ENCODE results near the gene MTUS2.
"Not testable (repeated sequence)": the region's sequence is repeated elsewhere in the genome, so short reads cannot be mapped to it uniquely, and the experiment has no call there.

The MTUS2 gene

GRCh38 chr13:28958441-28958840 is 138.3 kb downstream of the MTUS2 start:
- DNase-seq (ENCODE audit: low spot score): no peak

GRCh38 chr13:28964052-28964451 is 143.9 kb downstream of the MTUS2 start:
- no peak for DNase-seq (ENCODE audit: low spot score)

- no peak for DNase-seq (ENCODE audit: low spot score)
Measured at GRCh38 chr13:28964803-28965202, 144.7 kb downstream of the MTUS2 start.

GRCh38 chr13:28967029-28967915 is 147.1 kb downstream of the MTUS2 start:
- no peak for DNase-seq (ENCODE audit: low spot score)

GRCh38 chr13:28976195-28976594 is 156.1 kb downstream of the MTUS2 start:
- DNase-seq (ENCODE audit: low spot score): no peak

GRCh38 chr13:28976636-28977035 is 156.5 kb downstream of the MTUS2 start:
- no peak for DNase-seq (ENCODE audit: low spot score)

- no peak for DNase-seq (ENCODE audit: low spot score)
Measured at GRCh38 chr13:28978574-28978973, 158.4 kb downstream of the MTUS2 start.

DNA sequence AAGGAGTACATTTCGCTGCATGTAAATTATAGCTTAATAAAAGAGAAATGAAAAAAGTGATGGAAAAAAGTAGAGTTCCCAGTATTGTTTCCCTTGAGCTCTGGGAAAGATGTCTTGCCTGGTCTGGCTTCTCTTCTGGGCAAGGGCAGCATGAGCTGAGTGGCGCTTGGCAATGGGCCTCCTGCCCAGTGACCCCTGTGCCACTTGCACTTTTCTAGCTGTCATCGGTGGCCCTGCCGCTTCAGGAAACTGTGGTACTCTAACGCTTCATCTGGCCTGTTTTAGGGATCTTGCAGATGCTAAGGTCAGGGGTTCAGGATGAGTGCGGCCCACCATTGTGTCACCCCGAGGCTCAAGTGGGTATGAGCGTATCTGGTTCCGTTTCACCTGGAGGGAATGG is 161.4 kb downstream of the MTUS2 start:
- DNase-seq (ENCODE audit: low spot score): no peak

DNA sequence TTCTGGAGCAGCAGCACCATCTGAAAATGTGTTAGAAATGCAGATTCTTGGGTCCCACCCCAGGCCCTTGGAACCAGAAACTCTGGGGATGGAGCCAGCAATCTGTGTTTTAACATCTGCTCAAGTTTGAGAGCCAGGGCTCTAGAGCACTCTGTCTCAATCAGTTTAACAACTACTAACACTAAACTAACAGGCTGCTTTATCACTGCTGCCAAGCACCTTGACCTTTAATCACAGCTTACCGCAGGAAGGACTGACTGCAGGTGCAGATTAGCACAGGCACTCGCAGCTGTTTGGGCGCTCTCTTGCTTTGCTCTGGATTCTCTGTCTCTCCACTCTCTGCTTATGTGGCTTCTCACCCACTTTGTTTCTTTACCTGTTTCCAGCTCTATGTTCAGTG is 163.5 kb downstream of the MTUS2 start:
- DNase-seq (ENCODE audit: low spot score): no peak

DNA sequence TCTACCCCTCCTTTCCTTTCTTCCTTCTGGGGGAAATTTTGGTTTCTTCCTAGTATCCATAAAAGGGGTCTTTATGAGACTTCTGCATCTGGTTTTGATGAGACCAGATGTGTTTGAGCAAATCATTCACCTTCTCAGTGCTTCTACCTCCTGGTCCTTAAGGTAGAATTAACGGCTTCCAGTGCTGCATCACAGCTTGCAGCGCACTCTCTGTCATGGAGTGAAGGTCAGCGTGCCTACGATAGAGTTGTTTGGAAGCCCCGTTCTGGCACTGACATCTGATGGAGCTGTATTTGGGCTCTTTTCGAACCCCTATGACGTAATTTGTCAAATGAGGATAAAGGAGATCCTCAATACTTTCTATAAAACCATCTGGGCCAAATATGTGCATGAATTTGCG is 164.2 kb downstream of the MTUS2 start:
- DNase-seq (ENCODE audit: low spot score): no peak

GRCh38 chr13:28984825-28985224 is 164.7 kb downstream of the MTUS2 start:
- DNase-seq (ENCODE audit: low spot score): no peak

DNA sequence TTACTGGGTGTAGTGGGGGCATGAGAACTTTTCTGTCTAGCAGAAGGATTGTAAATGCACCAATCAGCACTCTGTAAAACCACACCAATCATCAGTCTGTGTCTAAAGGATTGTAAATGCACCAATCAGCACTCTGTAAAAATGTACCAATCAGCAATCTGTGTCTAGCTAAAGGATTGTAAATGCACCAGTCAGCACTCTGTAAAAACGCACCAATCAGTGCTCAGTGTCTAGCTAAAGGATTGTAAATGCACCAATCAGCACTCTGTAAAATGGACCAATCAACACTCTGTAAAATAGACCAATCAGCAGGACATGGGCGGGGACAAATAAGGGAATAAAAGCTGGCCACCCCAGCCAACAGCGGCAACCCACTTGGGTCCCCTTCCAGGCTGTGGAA is 170.2 kb downstream of the MTUS2 start:
- not testable (repeated sequence) for DNase-seq (ENCODE audit: low spot score)

GRCh38 chr13:28991764-28992163 is 171.6 kb downstream of the MTUS2 start:
- DNase-seq (ENCODE audit: low spot score): no peak

GRCh38 chr13:29000826-29001225 is 180.7 kb downstream of the MTUS2 start:
- DNase-seq (ENCODE audit: low spot score): no peak

GRCh38 chr13:29005035-29005762 is 185.1 kb downstream of the MTUS2 start:
- no peak for DNase-seq (ENCODE audit: low spot score)

DNA sequence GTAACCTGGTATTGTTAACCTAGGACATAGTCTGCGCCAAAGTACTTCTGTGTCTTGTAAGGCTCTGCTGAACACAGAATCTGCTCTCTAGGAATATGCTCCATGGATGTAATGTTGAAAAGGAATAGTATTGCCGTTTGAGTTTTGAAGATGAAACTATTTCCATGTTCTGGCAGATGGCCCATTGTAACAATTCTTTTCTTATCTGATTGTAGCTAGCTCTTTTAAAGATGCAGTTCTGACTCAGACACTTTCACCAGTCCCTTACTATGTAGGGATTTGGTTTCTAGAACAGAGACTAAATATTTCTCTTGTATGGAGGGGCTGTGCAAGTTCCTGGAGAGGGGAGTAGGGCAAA is 185.6 kb downstream of the MTUS2 start:
- DNase-seq (ENCODE audit: low spot score): no peak

DNA sequence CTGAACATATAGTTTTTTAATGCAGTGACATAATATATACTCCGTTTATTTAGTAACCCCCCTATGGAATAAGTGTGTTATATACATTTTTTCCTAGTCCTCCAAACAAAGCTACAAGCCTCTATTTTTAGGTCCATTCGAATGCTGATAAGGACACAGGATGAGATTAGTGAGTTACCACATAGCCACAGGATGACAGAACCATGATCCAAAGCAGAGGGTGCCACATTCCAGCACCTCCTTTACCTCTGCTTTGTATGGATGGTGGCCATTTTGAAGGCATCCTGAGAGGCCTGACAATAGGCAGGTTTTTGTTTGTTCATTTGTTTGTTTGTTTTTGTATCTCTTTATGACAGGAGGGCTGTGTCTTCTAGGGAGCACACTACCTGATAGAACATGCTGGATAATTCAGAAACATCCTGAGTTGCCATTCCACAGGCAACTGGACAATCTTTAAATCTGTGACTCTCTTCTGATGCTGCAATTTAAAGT is 186.3 kb downstream of the MTUS2 start:
- DNase-seq (ENCODE audit: low spot score): no peak

GRCh38 chr13:29008296-29008695 is 188.2 kb downstream of the MTUS2 start:
- no peak for DNase-seq (ENCODE audit: low spot score)

GRCh38 chr13:29020314-29020713 is 200.2 kb downstream of the MTUS2 start:
- no peak for DNase-seq (ENCODE audit: low spot score)

DNA sequence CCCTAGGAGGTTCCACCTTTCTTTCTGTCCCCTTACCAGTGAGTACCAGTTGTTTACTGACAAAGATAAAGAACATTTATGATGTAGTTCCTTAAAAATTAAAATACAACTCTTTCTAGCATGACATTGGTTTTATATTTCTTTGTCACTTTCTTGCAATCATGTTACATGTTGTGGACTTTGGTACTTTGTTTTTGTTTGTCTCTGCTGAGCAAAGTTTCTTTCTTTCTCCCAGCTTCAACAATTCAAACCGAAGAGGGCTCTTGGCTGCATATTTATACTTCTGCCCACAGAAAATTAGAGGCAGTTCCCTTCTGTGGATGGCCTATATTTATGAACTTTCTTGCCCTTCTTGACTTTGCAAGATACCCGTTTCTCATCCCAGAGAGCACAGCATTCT is 201.2 kb downstream of the MTUS2 start:
- no peak for DNase-seq (ENCODE audit: low spot score)

- no peak for DNase-seq (ENCODE audit: low spot score)
Measured at GRCh38 chr13:29021717-29022116, 201.6 kb downstream of the MTUS2 start.

DNA sequence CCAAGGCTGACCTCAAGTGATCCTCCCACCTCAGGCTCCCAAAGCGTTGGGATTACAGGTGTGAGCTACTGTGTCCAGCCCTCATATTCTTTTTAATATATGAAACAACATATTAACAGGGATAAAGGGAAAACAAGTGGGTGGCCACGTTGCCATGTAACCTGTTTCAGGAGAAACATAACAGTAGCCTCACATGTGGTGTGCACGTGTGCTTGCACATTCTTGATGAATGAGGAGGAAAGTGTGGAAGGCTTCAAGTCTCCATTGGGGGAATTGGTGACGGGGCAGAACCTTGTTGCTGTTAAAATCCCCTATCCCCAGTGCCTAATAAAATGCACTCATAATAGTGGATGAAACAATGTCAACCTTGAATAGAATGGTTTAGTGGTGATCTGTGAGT is 202.3 kb downstream of the MTUS2 start:
- DNase-seq (ENCODE audit: low spot score): no peak

DNA sequence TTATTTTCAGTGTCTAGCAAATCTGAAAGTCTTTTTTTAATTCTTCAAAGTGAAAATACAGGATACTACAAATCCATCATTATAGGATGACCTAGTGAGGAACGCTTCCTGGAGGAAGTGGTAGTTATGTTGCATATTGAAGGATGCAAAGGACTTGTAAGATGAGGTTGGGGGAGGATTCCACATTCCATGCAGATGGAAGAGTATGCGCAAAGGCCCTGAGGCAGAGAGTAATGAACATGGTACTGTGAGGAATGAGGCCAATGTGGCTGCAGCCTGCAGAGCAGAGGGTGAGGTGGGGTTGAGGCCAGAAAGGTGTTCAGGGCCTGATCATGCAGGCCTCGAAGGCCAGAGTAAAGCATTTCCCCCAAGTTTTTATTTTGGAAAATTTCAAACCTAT is 202.8 kb downstream of the MTUS2 start:
- no peak for DNase-seq (ENCODE audit: low spot score)

Data from hepatic stellate cell (primary cell).